Measurements from ENCODE around the gene B3GNT3.

- no peak for TF ChIP-seq CTCF (IDR thresholded peaks at IDR 0.05)
- no peak for TF ChIP-seq POLR2A (IDR thresholded peaks at IDR 0.05)
- no peak for TF ChIP-seq EP300 (IDR thresholded peaks at IDR 0.05)
Measured at GRCh38 chr19:17807731-17808316, 12.9 kb downstream of the B3GNT3 start.

Measured in ovary (tissue), 3 donors.